ENCODE measurements around the gene DLGAP3. TPM values are rescaled to one million over a fixed set of nuclear protein-coding genes. Genes with fewer than 3 reads are reported as not detected.

DLGAP3 gene
- total and polyA plus RNA-seq, 2 experiments from 2014 or later, result 0.42 to 0.48 TPM

DNA sequence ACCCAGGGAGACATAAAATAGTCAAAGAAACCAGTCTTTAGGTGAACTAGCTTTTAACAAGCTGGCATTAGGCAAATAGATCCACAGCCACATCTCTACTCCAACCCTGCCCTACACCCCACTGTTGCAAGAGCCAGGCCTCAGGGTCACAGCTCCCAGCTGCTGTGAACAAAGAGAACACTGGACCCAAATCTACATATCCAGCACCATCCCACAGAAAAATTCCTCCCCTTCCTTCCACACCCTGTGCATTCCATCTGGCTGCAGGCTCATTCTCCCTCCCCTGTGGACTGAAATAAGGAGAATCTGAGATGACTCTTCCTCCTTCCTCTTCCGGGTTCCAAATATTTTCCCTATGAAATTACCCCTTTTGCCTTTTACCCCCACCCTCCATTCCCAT, 23.2 kb downstream of the DLGAP3 start:
- peaks cover 7% of the 10 kb centered on the region for H3K27me3 ChIP-seq
- H3K4me3 ChIP-seq, result no peak overlapping the region
- TF ChIP-seq, protein P1, sequence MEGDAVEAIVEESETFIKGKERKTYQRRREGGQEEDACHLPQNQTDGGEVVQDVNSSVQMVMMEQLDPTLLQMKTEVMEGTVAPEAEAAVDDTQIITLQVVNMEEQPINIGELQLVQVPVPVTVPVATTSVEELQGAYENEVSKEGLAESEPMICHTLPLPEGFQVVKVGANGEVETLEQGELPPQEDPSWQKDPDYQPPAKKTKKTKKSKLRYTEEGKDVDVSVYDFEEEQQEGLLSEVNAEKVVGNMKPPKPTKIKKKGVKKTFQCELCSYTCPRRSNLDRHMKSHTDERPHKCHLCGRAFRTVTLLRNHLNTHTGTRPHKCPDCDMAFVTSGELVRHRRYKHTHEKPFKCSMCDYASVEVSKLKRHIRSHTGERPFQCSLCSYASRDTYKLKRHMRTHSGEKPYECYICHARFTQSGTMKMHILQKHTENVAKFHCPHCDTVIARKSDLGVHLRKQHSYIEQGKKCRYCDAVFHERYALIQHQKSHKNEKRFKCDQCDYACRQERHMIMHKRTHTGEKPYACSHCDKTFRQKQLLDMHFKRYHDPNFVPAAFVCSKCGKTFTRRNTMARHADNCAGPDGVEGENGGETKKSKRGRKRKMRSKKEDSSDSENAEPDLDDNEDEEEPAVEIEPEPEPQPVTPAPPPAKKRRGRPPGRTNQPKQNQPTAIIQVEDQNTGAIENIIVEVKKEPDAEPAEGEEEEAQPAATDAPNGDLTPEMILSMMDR (IDR thresholded peaks at IDR 0.05; ENCODE audit: low read depth, low read length), result no peak
- no peak overlapping the region for H3K27ac ChIP-seq
- no peaks in the 10 kb centered on the region for H3K4me1 ChIP-seq (ENCODE audit: low read depth)
- no peak for DNase-seq (ENCODE audit: low read depth in 1 of 2, low spot score in 1 of 2)
- H3K36me3 ChIP-seq, result no peaks in the 10 kb centered on the region
- no peaks in the 10 kb centered on the region for H3K9me3 ChIP-seq (ENCODE audit: low read depth)

- Histone ChIP-seq H3K9me3 (ENCODE audit: low read depth) (no peaks in the 10 kb centered on the region), H3K36me3 (no peaks in the 10 kb centered on the region), H3K27ac (no peak overlapping the region), H3K4me3 (no peak overlapping the region), H3K4me1 (ENCODE audit: low read depth) (no peaks in the 10 kb centered on the region), H3K27me3 (peaks cover 3% of the 10 kb centered on the region)
- DNase-seq (ENCODE audit: low read depth in 1 of 2, low spot score in 1 of 2), result no peak
- TF ChIP-seq, protein P1 (IDR thresholded peaks at IDR 0.05; ENCODE audit: low read depth, low read length), result no peak
Observed at GRCh38 chr1:34905098-34905459, 24.4 kb downstream of the DLGAP3 start.

DNA sequence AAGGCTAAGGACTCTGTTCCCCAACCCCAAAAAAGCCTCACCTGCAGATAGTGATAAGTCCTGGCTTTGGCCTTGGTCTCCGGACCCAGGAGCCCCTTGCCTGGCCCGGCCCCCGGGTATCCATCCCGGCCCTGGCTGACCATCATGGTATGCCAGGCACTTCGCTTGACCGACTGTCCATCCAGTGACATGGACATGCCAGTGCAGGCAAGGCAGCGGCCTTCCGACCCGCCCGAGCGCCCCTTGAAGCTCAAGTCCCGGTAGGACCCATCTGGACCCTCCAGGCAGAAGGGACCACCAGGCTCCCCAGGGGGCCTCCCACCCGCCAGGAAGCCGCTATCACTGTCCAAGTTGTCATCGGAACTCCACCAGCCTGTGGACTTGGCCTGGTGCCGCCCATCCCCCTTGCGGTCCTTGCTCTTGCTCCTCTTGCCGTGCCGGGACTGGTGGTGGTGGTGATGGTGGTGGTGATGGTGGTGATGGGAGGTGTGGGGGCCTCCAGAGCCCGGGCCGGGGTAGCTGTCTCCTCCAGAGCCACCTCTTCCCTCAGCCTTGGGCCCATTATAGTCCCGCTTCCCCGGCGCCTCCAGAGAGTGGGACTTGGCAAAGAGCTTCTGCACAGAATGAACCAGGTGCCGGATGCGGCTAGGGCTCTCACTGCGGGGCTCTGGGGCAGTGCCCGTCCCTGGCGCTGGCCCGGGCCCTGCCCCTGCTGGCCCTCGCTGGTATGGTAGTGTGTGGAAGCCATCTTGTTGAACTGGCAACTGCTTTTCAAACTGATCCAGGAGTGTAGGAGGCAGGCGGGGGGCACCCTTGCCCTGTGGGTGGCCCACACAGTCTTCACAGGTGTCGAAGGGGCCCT, 25.0 kb downstream of the DLGAP3 start:
- H3K36me3 ChIP-seq, result no peaks in the 10 kb centered on the region
- H3K27ac ChIP-seq, result no peak overlapping the region
- TF ChIP-seq, protein P1 (IDR thresholded peaks at IDR 0.05; ENCODE audit: low read depth, low read length), result no peak
- no peak for DNase-seq (ENCODE audit: low read depth in 1 of 2, low spot score in 1 of 2)
- H3K27me3 ChIP-seq, result peaks cover 3% of the 10 kb centered on the region
- H3K9me3 ChIP-seq (ENCODE audit: low read depth), result no peaks in the 10 kb centered on the region
- no peak overlapping the region for H3K4me3 ChIP-seq
- no peaks in the 10 kb centered on the region for H3K4me1 ChIP-seq (ENCODE audit: low read depth)

GRCh38 chr1:34901919-34902318, 27.5 kb downstream of the DLGAP3 start:
- no peaks in the 10 kb centered on the region for H3K9me3 ChIP-seq (ENCODE audit: low read depth)
- DNase-seq (ENCODE audit: low read depth in 1 of 2, low spot score in 1 of 2), result no peak
- no peaks in the 10 kb centered on the region for H3K36me3 ChIP-seq
- H3K4me1 ChIP-seq (ENCODE audit: low read depth), result no peaks in the 10 kb centered on the region
- H3K4me3 ChIP-seq, result no peak overlapping the region
- TF ChIP-seq, protein P1 (IDR thresholded peaks at IDR 0.05; ENCODE audit: low read depth, low read length), result no peak
- no peak overlapping the region for H3K27ac ChIP-seq
- H3K27me3 ChIP-seq, result no peaks in the 10 kb centered on the region

GRCh38 chr1:34900775-34901502, 28.5 kb downstream of the DLGAP3 start:
- no peak overlapping the region for H3K4me3 ChIP-seq
- TF ChIP-seq, protein P1 (IDR thresholded peaks at IDR 0.05; ENCODE audit: low read depth, low read length), result no peak
- H3K36me3 ChIP-seq, result no peaks in the 10 kb centered on the region
- DNase-seq (ENCODE audit: low read depth in 1 of 2, low spot score in 1 of 2), result no peak
- no peak overlapping the region for H3K27ac ChIP-seq
- H3K27me3 ChIP-seq, result no peaks in the 10 kb centered on the region
- no peaks in the 10 kb centered on the region for H3K4me1 ChIP-seq (ENCODE audit: low read depth)
- no peaks in the 10 kb centered on the region for H3K9me3 ChIP-seq (ENCODE audit: low read depth)

Measured in cardiac muscle cell (in vitro differentiated cells and primary cell).